Liver (tissue), 9 donors: Measurements from ENCODE around the gene RPL10A. TPM values are rescaled to one million over a fixed set of nuclear protein-coding genes. Genes with fewer than 3 reads are reported as not detected.

ENCODE experiments used
- DNase-seq: peaks from one replicate; pipeline ENCODE4 v3.0.0-alpha.2; 2017; ENCODE audit warnings: low spot score
- H3K27ac ChIP-seq, 2 donors: one replicate each; pipeline ENCODE4 v1.7.0; 2013; ENCODE audit warnings: inconsistent platforms in 2 of 2, low read length in 2 of 2, control low read depth in 1 of 2, low read depth in 1 of 2, mild to moderate bottlenecking in 1 of 2
- H3K27me3 ChIP-seq, 4 donors: one replicate each; pipeline versions ENCODE4 v1.6.1 to v1.7.0; 2013; ENCODE audit warnings: low read length in 3 of 4, inconsistent platforms in 1 of 4, mild to moderate bottlenecking in 1 of 4, moderate library complexity in 1 of 4; ENCODE audit not compliant: control insufficient read depth in 4 of 4, insufficient read depth in 4 of 4
- H3K36me3 ChIP-seq, 4 donors: one replicate each; pipeline versions ENCODE4 v1.6.1 to v1.7.0; 2013; ENCODE audit warnings: low read length in 3 of 4, mild to moderate bottlenecking in 3 of 4, low read depth in 1 of 4, moderate library complexity in 1 of 4; ENCODE audit not compliant: control insufficient read depth in 4 of 4, insufficient read depth in 3 of 4
- H3K4me1 ChIP-seq, 4 donors: one replicate each; pipeline versions ENCODE4 v1.6.1 to v1.7.0; 2013; ENCODE audit warnings: low read length in 3 of 4, mild to moderate bottlenecking in 3 of 4, moderate library complexity in 1 of 4; ENCODE audit not compliant: control insufficient read depth in 4 of 4, insufficient read depth in 4 of 4
- H3K4me3 ChIP-seq, 3 donors: one replicate each; pipeline versions ENCODE4 v1.6.1 to v1.7.0; 2013; ENCODE audit warnings: low read length in 3 of 3, control low read depth in 1 of 3, low read depth in 1 of 3, mild to moderate bottlenecking in 1 of 3
- H3K9ac ChIP-seq, 2 donors: one replicate each; pipeline ENCODE4 v1.7.0; 2013; ENCODE audit warnings: low read length in 2 of 2, mild to moderate bottlenecking in 2 of 2, moderate library complexity in 2 of 2, control low read depth in 1 of 2, low read depth in 1 of 2
- H3K9me3 ChIP-seq, 4 donors: one replicate each; pipeline versions ENCODE4 v1.6.1 to v1.7.0; 2013; ENCODE audit warnings: low read length in 3 of 4; ENCODE audit not compliant: control insufficient read depth in 4 of 4
- EGR1 ChIP-seq, 2 donors: IDR thresholded peaks; 2 replicates each; pipeline ENCODE4 v1.6.1; 2016 to 2018; ENCODE audit warnings: antibody characterized with exemption in 2 of 2, low read depth in 2 of 2
- FOXA1 ChIP-seq: IDR thresholded peaks from 2 replicates; pipeline ENCODE4 v1.6.1; 2016; ENCODE audit warnings: antibody characterized with exemption
- FOXA2 ChIP-seq: IDR thresholded peaks from 2 replicates; pipeline ENCODE4 v1.6.1; 2016; ENCODE audit warnings: antibody characterized with exemption
- GABPA ChIP-seq, 2 donors: IDR thresholded peaks in 1 of 2; conservative IDR thresholded peaks in 1 of 2; 2 replicates each; pipeline ENCODE4 v1.6.1; 2016; ENCODE audit warnings: antibody characterized with exemption in 2 of 2, mild to moderate bottlenecking in 1 of 2, moderate library complexity in 1 of 2
- HNF4G ChIP-seq: IDR thresholded peaks from 2 replicates; pipeline ENCODE4 v1.6.1; 2016; ENCODE audit warnings: antibody characterized with exemption
- JUND ChIP-seq, 2 donors: IDR thresholded peaks; 2 replicates each; pipeline ENCODE4 v1.6.1; 2016; ENCODE audit warnings: antibody characterized with exemption in 2 of 2
- NR2F2 ChIP-seq: IDR thresholded peaks from 2 replicates; pipeline ENCODE4 v1.6.1; 2016; ENCODE audit warnings: antibody characterized with exemption
- RAD21 ChIP-seq, 2 donors: IDR thresholded peaks; 2 replicates each; pipeline ENCODE4 v1.6.1; 2016; ENCODE audit warnings: antibody characterized with exemption in 2 of 2, mild to moderate bottlenecking in 2 of 2
- REST ChIP-seq: IDR thresholded peaks from 2 replicates; pipeline ENCODE4 v1.6.1; 2016; ENCODE audit warnings: antibody characterized with exemption, mild to moderate bottlenecking
- RXRA ChIP-seq, 2 donors: IDR thresholded peaks; 2 replicates each; pipeline ENCODE4 v1.6.1; 2017 to 2018; ENCODE audit warnings: antibody characterized with exemption in 2 of 2, mild to moderate bottlenecking in 1 of 2
- TAF1 ChIP-seq: conservative IDR thresholded peaks from 2 replicates; pipeline ENCODE4 v1.6.1; 2016; ENCODE audit warnings: antibody characterized with exemption, mild to moderate bottlenecking
- YY1 ChIP-seq: IDR thresholded peaks from 2 replicates; pipeline ENCODE4 v1.6.1; 2016; ENCODE audit warnings: antibody characterized with exemption, mild to moderate bottlenecking
- WGBS: extraction: QIAGEN DNeasy Blood & Tissue Kit; methylation state at CpG from one replicate; pipeline ENCODE4 v1.1.7; 2013; 5-methylcytosine and 5-hydroxymethylcytosine counted together
- polyA plus RNA-seq, 2 donors: library from polyadenylated mRNA; stranded (reverse) in 1 of 2; unstranded in 1 of 2; fragments of 200-250 nt in 1 of 2; fragments of >200 nt in 1 of 2; fragmentation: Nextera tagmentation in 1 of 2; extraction: Ambion mirVana in 1 of 2; gene quantifications; one replicate each; pipeline versions ENCODE4 v1.2.1 to v1.2.3, GENCODE V29; 2013 to 2015
- total RNA-seq, 2 donors: library from RNA; depleted of rRNA; stranded (reverse); fragments of >200 nt; gene quantifications; one replicate each; pipeline ENCODE4 v1.2.3, GENCODE V29; 2014
- TF ChIP-seq, protein P1 (sequence below): IDR thresholded peaks from 2 replicates; pipeline ENCODE4 v1.6.1; 2016; ENCODE audit warnings: antibody characterized with exemption
- TF ChIP-seq, protein P2 (sequence below): IDR thresholded peaks from 2 replicates; pipeline ENCODE4 v1.6.1; 2016; ENCODE audit warnings: antibody characterized with exemption
- TF ChIP-seq, protein P3 (sequence below): fragments of 150-350 bp; IDR thresholded peaks from 2 replicates; pipeline ENCODE4 v1.5.1; 2017; ENCODE audit warnings: improper control_type of control experiment, low read depth, low read length; ENCODE audit not compliant: missing input control
- donor health status: healthy.
- donor health status: healthy.
- donor health status: healthy.
- donor health status: healthy.
- donor health status: healthy.

RPL10A gene
- total and polyA plus RNA-seq, 4 donors: 213 to 1,235 (median 528) TPM

DNA sequence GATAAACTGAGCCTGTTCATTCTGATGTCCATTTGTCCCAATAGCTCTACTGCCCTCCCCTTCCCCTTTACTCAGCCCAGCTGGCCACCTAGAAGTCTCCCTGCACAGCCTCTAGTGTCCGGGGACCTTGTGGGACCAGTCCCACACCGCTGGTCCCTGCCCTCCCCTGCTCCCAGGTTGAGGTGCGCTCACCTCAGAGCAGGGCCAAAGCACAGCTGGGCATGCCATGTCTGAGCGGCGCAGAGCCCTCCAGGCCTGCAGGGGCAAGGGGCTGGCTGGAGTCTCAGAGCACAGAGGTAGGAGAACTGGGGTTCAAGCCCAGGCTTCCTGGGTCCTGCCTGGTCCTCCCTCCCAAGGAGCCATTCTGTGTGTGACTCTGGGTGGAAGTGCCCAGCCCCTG lies 40.8 kb upstream of the RPL10A start:
- no peak overlapping the region for H3K9ac ChIP-seq
- TF ChIP-seq GABPA (IDR thresholded peaks at IDR 0.05 in 1 of 2, conservative IDR thresholded peaks at IDR 0.05 in 1 of 2) (no peak), FOXA2 (no peak), YY1 (no peak)
- TF ChIP-seq, protein P1, sequence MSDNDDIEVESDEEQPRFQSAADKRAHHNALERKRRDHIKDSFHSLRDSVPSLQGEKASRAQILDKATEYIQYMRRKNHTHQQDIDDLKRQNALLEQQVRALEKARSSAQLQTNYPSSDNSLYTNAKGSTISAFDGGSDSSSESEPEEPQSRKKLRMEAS: no peak
- TF ChIP-seq, protein P2, sequence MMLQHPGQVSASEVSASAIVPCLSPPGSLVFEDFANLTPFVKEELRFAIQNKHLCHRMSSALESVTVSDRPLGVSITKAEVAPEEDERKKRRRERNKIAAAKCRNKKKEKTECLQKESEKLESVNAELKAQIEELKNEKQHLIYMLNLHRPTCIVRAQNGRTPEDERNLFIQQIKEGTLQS: no peak
- 96% methylated on average over 5 of the region's 5 CpGs for WGBS
- no peak for DNase-seq
- peaks cover 5 to 21% (median 13%) of the 10 kb centered on the region in 4 donors for H3K4me1 ChIP-seq
- H3K4me3 ChIP-seq: no peak overlapping the region
- no peaks in the 10 kb centered on the region for H3K27me3 ChIP-seq
- H3K36me3 ChIP-seq: peaks cover 4 to 12% (median 8%) of the 10 kb centered on the region in 4 donors
- no peak overlapping the region for H3K27ac ChIP-seq
- H3K9me3 ChIP-seq: peaks cover 0 to 2% (median 0%) of the 10 kb centered on the region in 4 donors

DNA sequence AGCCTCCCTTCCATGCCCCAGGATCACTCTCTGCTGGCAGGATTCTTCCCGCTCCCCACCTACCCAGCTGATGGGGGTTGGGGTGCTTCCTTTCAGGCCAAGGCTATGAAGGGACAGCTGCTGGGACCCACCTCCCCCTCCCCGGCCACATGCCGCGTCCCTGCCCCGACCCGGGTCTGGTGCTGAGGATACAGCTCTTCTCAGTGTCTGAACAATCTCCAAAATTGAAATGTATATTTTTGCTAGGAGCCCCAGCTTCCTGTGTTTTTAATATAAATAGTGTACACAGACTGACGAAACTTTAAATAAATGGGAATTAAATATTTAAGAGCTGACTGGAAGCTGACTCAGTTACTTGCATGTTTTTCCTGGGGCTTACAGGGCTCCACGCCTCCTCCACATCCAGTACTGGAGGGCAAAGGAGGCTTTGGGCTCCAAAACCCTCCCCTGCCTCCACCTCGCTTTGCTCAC lies 40.3 kb upstream of the RPL10A start:
- WGBS: 83% methylated on average over 9 of the region's 9 CpGs
- Histone ChIP-seq H3K9ac (no peak overlapping the region), H3K9me3 (peaks cover 0 to 2% (median 0%) of the 10 kb centered on the region in 4 donors), H3K4me1 (peaks cover 5 to 22% (median 14%) of the 10 kb centered on the region in 4 donors), H3K27ac (peak overlapping the region in 1 of 2 donors; percentile 72), H3K36me3 (peaks cover 4 to 10% (median 8%) of the 10 kb centered on the region in 4 donors), H3K4me3 (no peak overlapping the region), H3K27me3 (no peaks in the 10 kb centered on the region)
- TF ChIP-seq FOXA1 (no peak), TAF1 (no peak), REST (no peak), RAD21 (IDR thresholded peaks at IDR 0.05) (no peak), EGR1 (IDR thresholded peaks at IDR 0.05; ENCODE audit: low read depth in 2 of 2) (no peak), JUND (IDR thresholded peaks at IDR 0.05) (no peak), RXRA (IDR thresholded peaks at IDR 0.05) (no peak), GABPA (IDR thresholded peaks at IDR 0.05 in 1 of 2, conservative IDR thresholded peaks at IDR 0.05 in 1 of 2) (no peak), NR2F2 (no peak), HNF4G (no peak)
- TF ChIP-seq, protein P3, sequence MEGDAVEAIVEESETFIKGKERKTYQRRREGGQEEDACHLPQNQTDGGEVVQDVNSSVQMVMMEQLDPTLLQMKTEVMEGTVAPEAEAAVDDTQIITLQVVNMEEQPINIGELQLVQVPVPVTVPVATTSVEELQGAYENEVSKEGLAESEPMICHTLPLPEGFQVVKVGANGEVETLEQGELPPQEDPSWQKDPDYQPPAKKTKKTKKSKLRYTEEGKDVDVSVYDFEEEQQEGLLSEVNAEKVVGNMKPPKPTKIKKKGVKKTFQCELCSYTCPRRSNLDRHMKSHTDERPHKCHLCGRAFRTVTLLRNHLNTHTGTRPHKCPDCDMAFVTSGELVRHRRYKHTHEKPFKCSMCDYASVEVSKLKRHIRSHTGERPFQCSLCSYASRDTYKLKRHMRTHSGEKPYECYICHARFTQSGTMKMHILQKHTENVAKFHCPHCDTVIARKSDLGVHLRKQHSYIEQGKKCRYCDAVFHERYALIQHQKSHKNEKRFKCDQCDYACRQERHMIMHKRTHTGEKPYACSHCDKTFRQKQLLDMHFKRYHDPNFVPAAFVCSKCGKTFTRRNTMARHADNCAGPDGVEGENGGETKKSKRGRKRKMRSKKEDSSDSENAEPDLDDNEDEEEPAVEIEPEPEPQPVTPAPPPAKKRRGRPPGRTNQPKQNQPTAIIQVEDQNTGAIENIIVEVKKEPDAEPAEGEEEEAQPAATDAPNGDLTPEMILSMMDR: no peak
- no peak for DNase-seq
